HG03460 (cell line): ENCODE results near the gene PLCD4.
A peak's percentile ranks its signal among the peaks of the same experiment; 100 is the strongest.

Experiments used
- ATAC-seq: cut with Tn5 transposase; IDR thresholded peaks from one replicate; pipeline ENCODE4 v1.9.1; 2021; ENCODE audit not compliant: unreplicated experiment

The PLCD4 gene

GRCh38 chr2:218662377-218662776, 54.7 kb downstream of the PLCD4 start:
- ATAC-seq: no peak

- ATAC-seq: no peak
Measured at GRCh38 chr2:218662827-218663226, 55.1 kb downstream of the PLCD4 start.

GRCh38 chr2:218663901-218664300, 56.2 kb downstream of the PLCD4 start:
- no peak for ATAC-seq

GRCh38 chr2:218664653-218665052, 57.0 kb downstream of the PLCD4 start:
- ATAC-seq: no peak

GRCh38 chr2:218671097-218671653, 63.5 kb downstream of the PLCD4 start:
- ATAC-seq: peak; percentile 5

GRCh38 chr2:218671654-218672566, 64.2 kb downstream of the PLCD4 start, which contains the start of the genes RNF25 and STK36:
RNF25 (minus strand) TSS chr2:218672002; CDS start chr2:218671970, 32 bp downstream.
STK36 (plus strand) TSS chr2:218672086; CDS start chr2:218672830, 744 bp downstream.
- ATAC-seq: peak; percentile 94

- no peak for ATAC-seq
Measured at GRCh38 chr2:218679119-218679518, 71.4 kb downstream of the PLCD4 start.

- no peak for ATAC-seq
Measured at GRCh38 chr2:218680061-218680460, 72.4 kb downstream of the PLCD4 start.
